ENCODE results near the gene CEP85L.
"Not testable (repeated sequence)": the region's sequence is repeated elsewhere in the genome, so short reads cannot be mapped to it uniquely, and the experiment has no call there.

Gene CEP85L

GRCh38 chr6:118488631-118489030 lies 162.8 kb downstream of the CEP85L start:
- H3K4me1 Mint-ChIP-seq = peaks cover 5 to 10% of the 10 kb centered on the region in 2 donors
- ATAC-seq (replicated peaks) (no peak), DNase-seq (no peak)
- no peak overlapping the region for H3K27ac Mint-ChIP-seq
- no peak overlapping the region for H3K4me3 Mint-ChIP-seq
- H3K27me3 Mint-ChIP-seq = no peaks in the 10 kb centered on the region
- peaks cover 8 to 13% of the 10 kb centered on the region in 2 donors for H3K9me3 Mint-ChIP-seq
- H3K36me3 Mint-ChIP-seq = peaks cover 62 to 78% of the 10 kb centered on the region in 2 donors

DNA sequence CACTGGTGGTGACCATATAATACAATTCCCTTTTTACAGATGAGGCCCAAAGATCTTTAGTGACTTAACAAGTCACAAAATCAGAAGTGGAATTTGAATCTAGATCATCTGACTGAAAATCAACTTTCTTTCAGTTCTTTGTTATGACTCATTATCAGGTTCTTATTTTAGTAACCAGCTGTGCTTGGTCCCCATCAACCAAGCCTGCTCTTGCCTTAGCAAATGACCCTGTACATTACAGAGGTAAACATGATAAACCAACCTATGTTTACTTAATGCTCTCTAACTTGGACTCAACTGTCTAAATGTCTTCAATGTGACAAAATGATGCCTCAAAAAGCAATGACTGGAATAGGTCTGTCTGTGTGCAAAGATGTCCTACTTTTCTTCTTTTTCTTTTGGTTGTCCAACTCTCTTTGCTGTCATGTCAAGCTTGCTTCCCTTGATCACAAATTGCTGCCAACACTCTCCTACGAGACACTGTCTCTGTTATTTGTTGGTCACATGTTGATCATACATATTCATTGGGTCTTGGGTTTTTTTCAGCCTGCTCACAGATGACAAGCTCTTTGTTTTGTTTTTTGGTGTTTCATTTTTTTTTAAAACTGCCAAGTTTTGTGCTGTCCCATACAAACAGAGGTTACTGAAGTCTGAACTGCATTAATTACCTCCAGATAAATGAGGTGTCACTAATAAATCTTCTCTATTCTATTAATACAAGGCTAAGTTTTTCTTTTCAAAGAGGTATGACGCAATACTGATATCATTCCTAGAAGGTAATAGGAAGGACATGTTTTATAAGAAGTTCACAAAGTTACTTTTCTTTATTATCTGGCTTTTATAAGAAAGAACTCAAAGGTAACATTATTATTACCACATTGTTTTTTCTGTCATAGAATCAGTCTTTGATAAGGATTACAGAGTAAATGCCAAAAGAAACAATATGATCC lies 165.5 kb downstream of the CEP85L start:
- Mint-ChIP-seq H3K27me3 (no peaks in the 10 kb centered on the region), H3K27ac (peak overlapping the region; percentile 20), H3K36me3 (peaks cover 52 to 64% of the 10 kb centered on the region in 2 donors), H3K9me3 (peaks cover 8 to 13% of the 10 kb centered on the region in 2 donors), H3K4me1 (peaks cover 4 to 10% of the 10 kb centered on the region in 2 donors), H3K4me3 (no peak overlapping the region)
- ATAC-seq (replicated peaks) (peak; percentile 75 to 83), DNase-seq (no peak)

GRCh38 chr6:118476551-118476950 lies 174.8 kb downstream of the CEP85L start:
- no peak overlapping the region for H3K4me3 Mint-ChIP-seq
- ATAC-seq (replicated peaks) (no peak), DNase-seq (no peak)
- no peaks in the 10 kb centered on the region for H3K27me3 Mint-ChIP-seq
- no peaks in the 10 kb centered on the region for H3K4me1 Mint-ChIP-seq
- H3K36me3 Mint-ChIP-seq = peaks cover 6 to 16% of the 10 kb centered on the region in 2 donors
- no peak overlapping the region for H3K27ac Mint-ChIP-seq
- no peaks in the 10 kb centered on the region for H3K9me3 Mint-ChIP-seq

DNA sequence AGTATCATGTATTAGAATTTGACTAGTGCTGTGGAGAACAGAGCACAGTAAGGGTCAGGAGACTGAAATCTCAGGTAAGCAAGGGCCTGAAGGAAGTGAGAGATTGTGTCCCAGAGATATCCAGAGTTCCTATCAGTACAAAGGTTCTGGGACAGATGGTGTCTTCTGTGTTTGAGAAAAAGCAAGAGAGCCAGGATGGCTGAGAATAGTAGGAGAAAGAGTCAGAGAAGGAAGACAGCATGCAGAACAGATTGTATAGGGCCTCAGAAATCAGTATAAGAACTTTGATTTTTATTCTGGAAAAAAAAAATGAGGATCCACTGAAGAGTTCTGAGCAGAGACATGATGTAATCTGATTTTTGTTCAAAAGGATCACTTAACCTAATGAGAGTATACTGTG lies 178.1 kb downstream of the CEP85L start:
- H3K9me3 Mint-ChIP-seq = no peaks in the 10 kb centered on the region
- no peak for DNase-seq
- ATAC-seq (replicated peaks) = no peak
- no peaks in the 10 kb centered on the region for H3K4me1 Mint-ChIP-seq
- no peak overlapping the region for H3K27ac Mint-ChIP-seq
- H3K4me3 Mint-ChIP-seq = no peak overlapping the region
- H3K36me3 Mint-ChIP-seq = peaks cover 13 to 29% of the 10 kb centered on the region in 2 donors
- H3K27me3 Mint-ChIP-seq = no peaks in the 10 kb centered on the region

GRCh38 chr6:118469468-118469867 lies 181.9 kb downstream of the CEP85L start:
- Mint-ChIP-seq H3K27ac (no peak overlapping the region), H3K9me3 (no peaks in the 10 kb centered on the region), H3K36me3 (peaks cover 38 to 53% of the 10 kb centered on the region in 2 donors), H3K4me1 (peaks cover 2 to 7% of the 10 kb centered on the region in 2 donors), H3K4me3 (no peak overlapping the region), H3K27me3 (no peaks in the 10 kb centered on the region)
- no peak for DNase-seq
- ATAC-seq (replicated peaks) = no peak

- ATAC-seq (replicated peaks) (no peak), DNase-seq (no peak)
- Mint-ChIP-seq H3K36me3 (peaks cover 36 to 53% of the 10 kb centered on the region in 2 donors), H3K27me3 (no peaks in the 10 kb centered on the region), H3K4me1 (peaks cover 2 to 7% of the 10 kb centered on the region in 2 donors), H3K27ac (no peak overlapping the region), H3K9me3 (no peaks in the 10 kb centered on the region), H3K4me3 (no peak overlapping the region)
These were observed 182.5 kb downstream of the CEP85L start for GRCh38 chr6:118468682-118469465.

- H3K9me3 Mint-ChIP-seq = no peaks in the 10 kb centered on the region
- H3K27me3 Mint-ChIP-seq = no peaks in the 10 kb centered on the region
- peaks cover 2 to 7% of the 10 kb centered on the region in 2 donors for H3K4me1 Mint-ChIP-seq
- no peak overlapping the region for H3K4me3 Mint-ChIP-seq
- H3K27ac Mint-ChIP-seq = peak overlapping the region; percentile 14
- no peak for DNase-seq
- H3K36me3 Mint-ChIP-seq = peaks cover 36 to 48% of the 10 kb centered on the region in 2 donors
- ATAC-seq (replicated peaks) = peak in 1 of 2 donors; percentile 58
These were observed 184.2 kb downstream of the CEP85L start for GRCh38 chr6:118467181-118467580.

GRCh38 chr6:118464620-118465019 lies 186.8 kb downstream of the CEP85L start:
- Mint-ChIP-seq H3K4me1 (peaks cover 2 to 7% of the 10 kb centered on the region in 2 donors), H3K4me3 (no peak overlapping the region), H3K27me3 (no peaks in the 10 kb centered on the region), H3K27ac (no peak overlapping the region), H3K36me3 (peaks cover 36 to 44% of the 10 kb centered on the region in 2 donors), H3K9me3 (no peaks in the 10 kb centered on the region)
- DNase-seq (no peak), ATAC-seq (replicated peaks) (no peak)

- Mint-ChIP-seq H3K27me3 (no peaks in the 10 kb centered on the region), H3K9me3 (peaks cover 0 to 1% of the 10 kb centered on the region in 2 donors), H3K36me3 (peaks cover 14 to 18% of the 10 kb centered on the region in 2 donors), H3K4me1 (no peaks in the 10 kb centered on the region), H3K27ac (no peak overlapping the region), H3K4me3 (no peak overlapping the region)
- ATAC-seq (replicated peaks) = no peak
- DNase-seq = no peak
These were observed 190.4 kb downstream of the CEP85L start for GRCh38 chr6:118460958-118461470.

- Mint-ChIP-seq H3K4me1 (no peaks in the 10 kb centered on the region), H3K9me3 (peaks cover 10 to 18% of the 10 kb centered on the region in 2 donors), H3K27me3 (no peaks in the 10 kb centered on the region), H3K36me3 (peaks cover 7 to 11% of the 10 kb centered on the region in 2 donors), H3K27ac (no peak overlapping the region), H3K4me3 (no peak overlapping the region)
- ATAC-seq (replicated peaks) = no peak
- DNase-seq = no peak
These were observed 194.4 kb downstream of the CEP85L start for GRCh38 chr6:118456982-118457381.

DNA sequence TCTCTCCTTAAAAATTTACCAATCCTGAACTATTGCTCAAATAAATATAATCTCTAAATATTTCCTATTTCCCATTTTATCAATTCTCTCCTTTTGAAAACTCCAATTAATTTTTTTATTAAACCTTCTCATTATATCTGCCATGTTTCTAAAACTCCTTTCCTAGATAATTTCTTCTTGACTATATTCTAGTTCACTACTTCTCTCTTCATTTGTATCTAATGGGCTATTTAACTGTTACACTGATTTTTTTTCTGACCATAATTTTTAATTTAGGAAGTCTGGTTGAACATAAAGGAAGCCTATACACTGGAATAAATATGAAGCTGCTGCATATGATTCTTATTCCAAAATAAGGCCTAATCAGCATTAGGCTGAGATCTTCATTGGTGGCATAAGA lies 199.6 kb downstream of the CEP85L start:
- H3K27me3 Mint-ChIP-seq = no peaks in the 10 kb centered on the region
- ATAC-seq (replicated peaks) (no peak), DNase-seq (no peak)
- no peak overlapping the region for H3K27ac Mint-ChIP-seq
- no peaks in the 10 kb centered on the region for H3K4me1 Mint-ChIP-seq
- H3K36me3 Mint-ChIP-seq = peaks cover 0 to 5% of the 10 kb centered on the region in 2 donors
- peaks cover 25 to 32% of the 10 kb centered on the region in 2 donors for H3K9me3 Mint-ChIP-seq
- H3K4me3 Mint-ChIP-seq = no peak overlapping the region

GRCh38 chr6:118444796-118445195 lies 206.6 kb downstream of the CEP85L start:
- no peak overlapping the region for H3K4me3 Mint-ChIP-seq

GRCh38 chr6:118436482-118436881 lies 214.9 kb downstream of the CEP85L start:
- ATAC-seq (replicated peaks) (no peak), DNase-seq (no peak)
- Mint-ChIP-seq H3K36me3 (no peaks in the 10 kb centered on the region), H3K4me1 (no peaks in the 10 kb centered on the region), H3K4me3 (no peak overlapping the region), H3K27me3 (no peaks in the 10 kb centered on the region), H3K27ac (no peak overlapping the region), H3K9me3 (peaks cover 9 to 22% of the 10 kb centered on the region in 2 donors)

More at GRCh38 chr6:118444796-118445195, 206.6 kb downstream of the CEP85L start:
- no peak for ATAC-seq (replicated peaks)
- peaks cover 21 to 33% of the 10 kb centered on the region in 2 donors for H3K9me3 Mint-ChIP-seq
- H3K4me1 Mint-ChIP-seq = no peaks in the 10 kb centered on the region
- DNase-seq = no peak
- H3K27me3 Mint-ChIP-seq = no peaks in the 10 kb centered on the region
- no peak overlapping the region for H3K27ac Mint-ChIP-seq
- peaks cover 2 to 5% of the 10 kb centered on the region in 2 donors for H3K36me3 Mint-ChIP-seq

DNA sequence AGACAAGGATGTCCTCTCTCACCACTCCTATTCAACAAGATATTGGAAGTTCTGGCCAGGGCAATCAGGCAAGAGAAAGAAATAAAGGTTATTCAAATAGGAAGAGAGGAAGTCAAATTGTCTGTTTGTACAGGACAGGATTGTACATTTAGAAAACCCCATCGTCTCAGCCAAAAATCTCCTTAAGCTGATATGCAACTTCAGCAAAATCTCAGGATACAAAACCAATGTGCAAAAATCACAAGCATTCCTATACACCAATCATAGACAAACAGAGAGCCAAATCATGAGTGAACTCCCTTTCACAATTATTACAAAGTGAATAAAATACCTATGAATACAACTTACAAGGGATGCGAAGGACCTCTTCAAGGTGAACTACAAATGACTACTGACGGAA lies 217.2 kb downstream of the CEP85L start:
- not testable (repeated sequence) for H3K27ac Mint-ChIP-seq; H3K27me3 Mint-ChIP-seq; H3K4me3 Mint-ChIP-seq; H3K36me3 Mint-ChIP-seq; H3K4me1 Mint-ChIP-seq; ATAC-seq (replicated peaks); DNase-seq
- H3K9me3 Mint-ChIP-seq = peaks cover 15 to 21% of the 10 kb centered on the region in 2 donors
